Stomach smooth muscle (tissue), 2 donors: ENCODE data around the gene TUBA8.
"Not testable (repeated sequence)": the region's sequence is repeated elsewhere in the genome, so short reads cannot be mapped to it uniquely, and the experiment has no call there.

Experiments used
- H3K27ac ChIP-seq: one replicate; pipeline ENCODE4 v1.7.0; 2013; ENCODE audit warnings: mild to moderate bottlenecking, low read length, inconsistent platforms
- H3K27me3 ChIP-seq, 2 donors: one replicate each; pipeline ENCODE4 v1.7.0; 2013; ENCODE audit warnings: low read length in 2 of 2; ENCODE audit not compliant: insufficient read depth in 2 of 2, control insufficient read depth in 1 of 2
- H3K36me3 ChIP-seq, 2 donors: one replicate each; pipeline ENCODE4 v1.7.0; 2013; ENCODE audit warnings: low read length in 2 of 2; ENCODE audit not compliant: control insufficient read depth in 2 of 2, insufficient read depth in 2 of 2
- H3K4me1 ChIP-seq: one replicate; pipeline ENCODE4 v1.7.0; 2013; ENCODE audit warnings: low read length; ENCODE audit not compliant: control insufficient read depth, insufficient read depth
- H3K4me3 ChIP-seq, 2 donors: one replicate each; pipeline ENCODE4 v1.7.0; 2013; ENCODE audit warnings: low read length in 2 of 2
- H3K9ac ChIP-seq, 2 donors: one replicate each; pipeline ENCODE4 v1.7.0; 2013; ENCODE audit warnings: low read length in 2 of 2, mild to moderate bottlenecking in 1 of 2
- H3K9me3 ChIP-seq, 2 donors: one replicate each; pipeline ENCODE4 v1.7.0; 2013; ENCODE audit warnings: low read length in 2 of 2; ENCODE audit not compliant: control insufficient read depth in 2 of 2
- donor health status: healthy.
- donor health status: Pancreatic carcinoma.

The TUBA8 gene

DNA sequence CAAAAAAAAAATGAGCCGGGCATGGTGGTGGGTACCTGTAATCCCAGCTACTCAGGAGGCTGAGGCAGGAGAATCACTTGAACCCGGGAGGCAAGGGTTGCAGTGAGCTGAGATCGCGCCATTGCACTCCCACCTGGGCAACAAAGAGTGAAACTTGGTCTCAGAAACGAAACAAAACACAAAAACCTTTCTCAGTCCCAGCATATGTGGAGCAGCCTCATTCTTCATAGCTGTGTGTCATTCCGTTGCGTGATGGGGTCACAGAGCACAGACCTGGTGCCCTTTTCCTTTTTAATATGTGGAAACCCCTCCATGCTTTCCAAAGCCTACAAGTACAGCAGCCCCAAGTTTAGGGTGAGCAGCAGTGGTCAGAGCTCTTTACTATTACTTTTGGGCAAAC lies 19.1 kb upstream of the TUBA8 start:
- Histone ChIP-seq H3K9me3 (no peaks in the 10 kb centered on the region), H3K36me3 (peaks cover 22% of the 10 kb centered on the region in 2 donors), H3K9ac (peak overlapping the region in 1 of 2 donors; percentile 68), H3K4me3 (peak overlapping the region; percentile 13 to 66), H3K4me1 (peaks cover 10% of the 10 kb centered on the region), H3K27ac (peak overlapping the region; percentile 86), H3K27me3 (no peaks in the 10 kb centered on the region)

DNA sequence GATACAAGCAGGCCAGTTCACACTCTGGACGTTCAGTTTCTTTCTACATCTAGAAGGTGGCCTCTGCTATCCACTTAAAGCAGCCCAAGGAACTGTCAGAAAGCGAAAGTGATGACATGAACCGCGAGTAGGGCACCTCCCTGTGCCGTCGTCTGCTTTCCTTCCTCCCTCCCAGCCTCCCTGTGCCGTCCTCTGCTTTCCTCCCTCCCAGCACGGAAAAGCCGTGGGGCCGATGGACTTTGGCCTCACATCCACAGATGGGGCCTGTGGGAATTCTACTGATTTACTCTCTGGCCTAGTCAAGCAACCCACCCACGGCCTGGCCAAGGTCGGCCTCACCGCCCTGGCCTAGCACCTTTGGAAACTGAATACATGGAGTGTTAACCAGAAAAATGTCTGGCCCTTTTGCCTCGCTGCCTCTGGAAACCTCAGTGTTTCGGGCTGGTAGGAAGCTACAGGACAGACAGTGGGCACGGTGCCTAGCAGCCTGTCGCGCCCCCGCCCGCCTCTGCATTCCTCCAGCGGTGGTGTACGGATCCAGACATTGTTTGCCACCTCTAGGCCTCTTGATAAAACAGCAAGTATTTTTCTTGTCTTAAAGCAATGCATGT lies 18.6 kb upstream of the TUBA8 start:
- Histone ChIP-seq H3K4me3 (peak overlapping the region; percentile 13 to 66), H3K27ac (peak overlapping the region; percentile 86), H3K36me3 (peaks cover 22% of the 10 kb centered on the region in 2 donors)

GRCh38 chr22:18093661-18094060 lies 16.9 kb upstream of the TUBA8 start:
- H3K27me3 ChIP-seq, result no peaks in the 10 kb centered on the region
- no peaks in the 10 kb centered on the region for H3K9me3 ChIP-seq
- no peak overlapping the region for H3K4me3 ChIP-seq
- no peak overlapping the region for H3K9ac ChIP-seq
- H3K4me1 ChIP-seq, result peaks cover 10% of the 10 kb centered on the region
- peaks cover 8% of the 10 kb centered on the region in 2 donors for H3K36me3 ChIP-seq
- no peak overlapping the region for H3K27ac ChIP-seq

More for the DNA sequence above, 18.6 kb upstream of the TUBA8 start:
- Histone ChIP-seq H3K9me3 (no peaks in the 10 kb centered on the region), H3K4me1 (peaks cover 10% of the 10 kb centered on the region), H3K27me3 (no peaks in the 10 kb centered on the region), H3K9ac (peak overlapping the region; percentile 36 to 68)

DNA sequence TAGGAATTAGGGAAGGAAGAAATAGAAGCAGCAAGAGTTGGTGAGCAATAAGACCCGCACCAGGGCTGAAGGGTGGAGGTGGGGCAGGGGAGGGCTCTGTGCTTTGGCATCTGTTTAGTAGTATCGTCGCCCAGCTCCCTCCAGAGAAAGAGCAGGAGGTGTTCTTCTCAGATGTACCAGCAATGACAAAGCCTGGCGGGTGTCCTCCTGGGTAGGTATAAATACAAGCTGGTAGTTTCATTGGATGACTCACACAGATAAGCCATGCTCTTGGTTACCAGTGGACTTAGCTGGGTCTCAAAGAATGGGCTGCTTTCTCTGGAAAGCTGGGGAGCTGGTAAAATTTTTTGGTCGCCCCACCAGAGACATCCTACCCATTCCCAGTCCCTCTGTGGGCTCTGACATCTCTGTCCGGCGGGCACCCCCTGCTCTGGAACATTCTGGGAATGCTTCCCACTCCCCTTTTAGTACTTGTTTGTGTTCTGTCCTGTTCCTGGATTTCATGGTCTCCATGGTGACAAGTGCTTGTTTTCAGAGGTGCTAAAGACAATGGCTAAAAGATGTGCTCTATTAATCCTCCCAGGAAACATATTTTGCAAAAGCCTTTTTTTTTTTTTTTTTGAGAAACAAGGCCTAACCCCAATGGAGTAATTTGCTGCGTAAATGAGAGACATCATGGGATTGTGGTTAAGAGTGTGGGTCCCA lies 15.4 kb upstream of the TUBA8 start:
- H3K36me3 ChIP-seq, result no peaks in the 10 kb centered on the region
- no peaks in the 10 kb centered on the region for H3K9me3 ChIP-seq
- H3K27ac ChIP-seq, result no peak overlapping the region
- H3K9ac ChIP-seq, result no peak overlapping the region
- H3K4me3 ChIP-seq, result no peak overlapping the region
- peaks cover 10% of the 10 kb centered on the region for H3K4me1 ChIP-seq
- no peaks in the 10 kb centered on the region for H3K27me3 ChIP-seq

DNA sequence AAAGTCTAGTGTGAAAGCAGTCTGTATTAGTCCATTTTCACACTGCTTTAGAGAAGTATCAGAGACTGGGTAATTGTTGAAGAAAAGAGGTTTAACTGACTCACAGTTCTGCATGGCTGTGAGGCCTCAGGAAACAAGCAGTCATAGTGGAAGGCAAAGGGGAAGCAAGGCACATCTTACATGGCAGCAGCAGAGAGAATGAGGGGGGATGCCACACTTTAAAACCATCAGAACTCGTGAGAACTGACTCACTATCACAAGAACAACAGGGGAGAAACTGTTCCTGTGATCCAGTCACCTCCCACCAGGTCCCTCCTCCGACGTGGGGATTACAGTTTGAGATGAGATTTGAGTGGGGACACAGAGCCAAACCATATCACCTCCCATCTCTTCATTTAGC lies 13.8 kb upstream of the TUBA8 start:
- Histone ChIP-seq H3K27ac (no peak overlapping the region), H3K36me3 (peaks cover 0 to 3% of the 10 kb centered on the region in 2 donors)

GRCh38 chr22:18100781-18101180 lies 9.8 kb upstream of the TUBA8 start:
- no peak overlapping the region for H3K4me3 ChIP-seq

More for the DNA sequence above, 13.8 kb upstream of the TUBA8 start:
- H3K4me1 ChIP-seq, result peaks cover 6% of the 10 kb centered on the region
- no peak overlapping the region for H3K9ac ChIP-seq
- H3K4me3 ChIP-seq, result no peak overlapping the region
- no peaks in the 10 kb centered on the region for H3K9me3 ChIP-seq
- no peaks in the 10 kb centered on the region for H3K27me3 ChIP-seq

DNA sequence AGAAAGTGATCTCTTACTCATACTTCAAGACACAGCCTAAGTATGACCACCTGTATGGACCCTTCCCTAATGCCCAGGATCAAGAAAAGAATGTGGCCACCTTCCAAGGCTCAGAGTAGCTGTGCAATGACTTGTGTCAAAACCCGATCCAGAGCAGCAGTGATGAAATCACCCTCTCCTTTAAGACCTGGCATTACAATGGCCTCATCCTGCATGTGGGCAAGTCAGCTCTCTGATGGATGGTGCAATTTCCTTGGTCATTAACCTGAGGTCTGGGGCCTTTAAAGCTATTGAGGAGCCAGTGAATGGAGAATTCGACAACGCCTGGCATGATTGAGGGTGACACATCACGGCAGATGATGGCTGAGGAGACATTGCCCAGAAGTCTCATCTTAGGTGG lies 9.1 kb upstream of the TUBA8 start:
- Histone ChIP-seq H3K4me1 (no peaks in the 10 kb centered on the region), H3K9me3 (no peaks in the 10 kb centered on the region), H3K36me3 (peaks cover 0 to 3% of the 10 kb centered on the region in 2 donors), H3K4me3 (no peak overlapping the region), H3K27me3 (peaks cover 2 to 4% of the 10 kb centered on the region in 2 donors), H3K27ac (no peak overlapping the region), H3K9ac (no peak overlapping the region)

More at GRCh38 chr22:18100781-18101180, 9.8 kb upstream of the TUBA8 start:
- Histone ChIP-seq H3K36me3 (peaks cover 0 to 3% of the 10 kb centered on the region in 2 donors), H3K27ac (no peak overlapping the region), H3K4me1 (no peaks in the 10 kb centered on the region), H3K9ac (no peak overlapping the region), H3K9me3 (no peaks in the 10 kb centered on the region), H3K27me3 (peaks cover 0 to under 1% of the 10 kb centered on the region in 2 donors)

DNA sequence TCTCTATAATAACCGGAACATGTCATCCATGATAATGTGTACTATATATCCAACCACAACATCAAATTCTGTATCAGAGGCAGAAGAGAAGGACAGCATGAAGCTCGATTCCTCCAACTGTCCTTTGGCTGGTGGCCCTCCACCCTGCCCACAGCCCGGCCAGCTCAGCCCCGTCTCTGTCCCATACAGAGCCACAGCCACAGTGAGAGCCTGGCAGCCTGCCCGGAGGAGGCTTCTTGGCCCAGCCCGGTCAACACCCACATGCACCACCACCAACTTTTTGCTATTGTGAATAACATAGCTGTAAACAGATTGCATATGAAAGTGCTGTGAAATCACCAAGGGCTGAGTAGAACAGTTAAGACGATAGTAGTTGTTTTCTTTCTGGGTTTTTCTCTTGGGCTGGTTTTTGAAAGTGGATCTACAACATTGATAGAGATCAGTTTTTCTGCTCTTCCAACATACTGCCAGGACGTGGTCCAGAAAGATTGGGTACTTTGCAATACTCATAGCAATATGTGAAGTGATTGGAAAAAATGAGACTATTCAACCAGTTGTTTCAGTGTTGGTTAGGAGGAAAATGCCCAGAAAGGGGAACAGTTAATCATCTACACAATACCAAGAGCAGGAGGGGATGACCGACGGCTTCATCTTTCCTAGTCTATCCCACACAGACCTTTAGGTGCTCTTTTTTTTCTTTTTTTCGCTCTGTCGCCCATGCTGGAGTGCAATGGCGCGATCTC lies 6.9 kb upstream of the TUBA8 start:
- no peaks in the 10 kb centered on the region for H3K4me1 ChIP-seq
- H3K36me3 ChIP-seq, result peaks cover 0 to 3% of the 10 kb centered on the region in 2 donors
- no peak overlapping the region for H3K27ac ChIP-seq
- H3K9me3 ChIP-seq, result no peaks in the 10 kb centered on the region
- H3K9ac ChIP-seq, result no peak overlapping the region
- peaks cover 2 to 4% of the 10 kb centered on the region in 2 donors for H3K27me3 ChIP-seq
- H3K4me3 ChIP-seq, result no peak overlapping the region

GRCh38 chr22:18104566-18104965 lies 6.0 kb upstream of the TUBA8 start:
- peaks cover 7% of the 10 kb centered on the region in 2 donors for H3K27me3 ChIP-seq

GRCh38 chr22:18105981-18106380 lies 4.6 kb upstream of the TUBA8 start:
- H3K27ac ChIP-seq, H3K36me3 ChIP-seq, H3K4me3 ChIP-seq, H3K9ac ChIP-seq, H3K9me3 ChIP-seq: not testable (repeated sequence)
- Histone ChIP-seq H3K27me3 (peaks cover 13 to 17% of the 10 kb centered on the region in 2 donors), H3K4me1 (peaks cover 13% of the 10 kb centered on the region)

More at GRCh38 chr22:18104566-18104965, 6.0 kb upstream of the TUBA8 start:
- peaks cover 0 to 3% of the 10 kb centered on the region in 2 donors for H3K36me3 ChIP-seq
- H3K4me3 ChIP-seq, result no peak overlapping the region
- H3K4me1 ChIP-seq, result no peaks in the 10 kb centered on the region
- H3K27ac ChIP-seq, result no peak overlapping the region
- no peak overlapping the region for H3K9ac ChIP-seq
- H3K9me3 ChIP-seq, result no peaks in the 10 kb centered on the region
